Ishikawa (cell line): ENCODE results near the gene KSR2.

Source experiments
- CEBPB ChIP-seq: IDR thresholded peaks from 2 replicates; pipeline ENCODE4 v1.6.1; 2012
- CREB1 ChIP-seq: IDR thresholded peaks from 2 replicates; pipeline ENCODE4 v1.6.1; 2012; ENCODE audit warnings: low read depth
- EGR1 ChIP-seq: IDR thresholded peaks from 2 replicates; pipeline ENCODE4 v1.6.1; 2012
- EP300 ChIP-seq: IDR thresholded peaks from 2 replicates; pipeline ENCODE4 v1.6.1; 2012; ENCODE audit warnings: borderline replicate concordance
- FOXM1 ChIP-seq: IDR thresholded peaks from 2 replicates; pipeline ENCODE4 v1.6.1; 2012; ENCODE audit warnings: low read depth, borderline replicate concordance
- MAX ChIP-seq: IDR thresholded peaks from 2 replicates; pipeline ENCODE4 v1.6.1; 2012
- NFIC ChIP-seq: IDR thresholded peaks from 2 replicates; pipeline ENCODE4 v1.6.1; 2012
- RAD21 ChIP-seq: IDR thresholded peaks from 2 replicates; pipeline ENCODE4 v1.6.1; 2012; ENCODE audit warnings: low read depth
- REST ChIP-seq: IDR thresholded peaks from 2 replicates; pipeline ENCODE4 v1.6.1; 2012; ENCODE audit warnings: low read depth, mild to moderate bottlenecking
- TAF1 ChIP-seq: IDR thresholded peaks from 2 replicates; pipeline ENCODE4 v1.6.1; 2012; ENCODE audit warnings: low read depth, mild to moderate bottlenecking
- TCF12 ChIP-seq: IDR thresholded peaks from 2 replicates; pipeline ENCODE4 v1.6.1; 2012; ENCODE audit warnings: low read depth
- TEAD4 ChIP-seq: IDR thresholded peaks from 2 replicates; pipeline ENCODE4 v1.6.1; 2012
- USF1 ChIP-seq: IDR thresholded peaks from 2 replicates; pipeline ENCODE4 v1.6.1; 2012
- YY1 ChIP-seq: IDR thresholded peaks from 2 replicates; pipeline ENCODE4 v1.6.1; 2012; ENCODE audit warnings: low read depth
- ZBTB7A ChIP-seq: IDR thresholded peaks from 2 replicates; pipeline ENCODE4 v1.6.1; 2012; ENCODE audit warnings: low read depth

KSR2 gene

GRCh38 chr12:117836999-117837736 is 131.6 kb downstream of the KSR2 start:
- TF ChIP-seq TEAD4 (no peak), RAD21 (peak; percentile 92)

- no peak for TF ChIP-seq CREB1
- TF ChIP-seq TAF1, result no peak
- TF ChIP-seq USF1, result no peak
- TF ChIP-seq CEBPB, result no peak
Measured at GRCh38 chr12:117836476-117836875, 132.3 kb downstream of the KSR2 start.

GRCh38 chr12:117835156-117835555 is 133.6 kb downstream of the KSR2 start:
- TF ChIP-seq REST (no peak), USF1 (no peak), MAX (no peak)

- no peak for TF ChIP-seq NFIC
- no peak for TF ChIP-seq REST
- TF ChIP-seq ZBTB7A, result no peak
- no peak for TF ChIP-seq FOXM1
- TF ChIP-seq TAF1, result no peak
- no peak for TF ChIP-seq CEBPB
- TF ChIP-seq CREB1, result no peak
- no peak for TF ChIP-seq RAD21
- TF ChIP-seq EP300, result no peak
- TF ChIP-seq USF1, result no peak
- no peak for TF ChIP-seq EGR1
- TF ChIP-seq YY1, result no peak
- no peak for TF ChIP-seq TCF12
- TF ChIP-seq MAX, result no peak
- no peak for TF ChIP-seq TEAD4
Measured at GRCh38 chr12:117832459-117833457, 136.0 kb downstream of the KSR2 start.

GRCh38 chr12:117830471-117830870 is 138.3 kb downstream of the KSR2 start:
- TF ChIP-seq CREB1 (no peak), EGR1 (no peak), MAX (no peak), REST (no peak), ZBTB7A (no peak), FOXM1 (no peak), RAD21 (no peak)
